Measurements from ENCODE around the gene SERPINH1. TPM values are rescaled to one million over a fixed set of nuclear protein-coding genes. Genes with fewer than 3 reads are reported as not detected.

SERPINH1 gene
- total RNA-seq, 1 experiment from 2014 or later = 51.3 TPM

DNA sequence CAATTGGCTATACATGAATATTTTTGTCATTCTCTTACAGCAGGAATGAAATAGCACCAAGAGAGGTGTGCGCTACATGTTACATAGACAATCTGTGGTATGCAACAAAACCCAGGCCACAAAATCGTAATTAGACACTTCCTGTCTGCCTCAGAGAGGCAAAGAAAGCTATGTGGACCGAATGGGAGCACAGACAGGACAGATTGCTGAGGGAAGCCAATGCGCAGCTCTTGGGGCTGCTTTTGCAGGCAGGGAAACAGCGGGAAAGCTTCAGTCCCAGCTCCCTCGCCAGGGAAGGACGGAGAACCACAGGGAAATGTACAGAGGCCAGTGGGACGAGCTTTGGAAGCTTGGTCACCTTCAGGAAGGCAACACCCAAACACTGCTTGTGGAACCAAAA, 40.9 kb downstream of the SERPINH1 start:
- in situ Hi-C loops (cut with HindIII; ENCODE audit: low pct_unique_long_range_greater_than_20kb, low sequenced_read_pairs) = no loop called here
- no peak for DNase-seq (ENCODE audit: low read depth)

DNA sequence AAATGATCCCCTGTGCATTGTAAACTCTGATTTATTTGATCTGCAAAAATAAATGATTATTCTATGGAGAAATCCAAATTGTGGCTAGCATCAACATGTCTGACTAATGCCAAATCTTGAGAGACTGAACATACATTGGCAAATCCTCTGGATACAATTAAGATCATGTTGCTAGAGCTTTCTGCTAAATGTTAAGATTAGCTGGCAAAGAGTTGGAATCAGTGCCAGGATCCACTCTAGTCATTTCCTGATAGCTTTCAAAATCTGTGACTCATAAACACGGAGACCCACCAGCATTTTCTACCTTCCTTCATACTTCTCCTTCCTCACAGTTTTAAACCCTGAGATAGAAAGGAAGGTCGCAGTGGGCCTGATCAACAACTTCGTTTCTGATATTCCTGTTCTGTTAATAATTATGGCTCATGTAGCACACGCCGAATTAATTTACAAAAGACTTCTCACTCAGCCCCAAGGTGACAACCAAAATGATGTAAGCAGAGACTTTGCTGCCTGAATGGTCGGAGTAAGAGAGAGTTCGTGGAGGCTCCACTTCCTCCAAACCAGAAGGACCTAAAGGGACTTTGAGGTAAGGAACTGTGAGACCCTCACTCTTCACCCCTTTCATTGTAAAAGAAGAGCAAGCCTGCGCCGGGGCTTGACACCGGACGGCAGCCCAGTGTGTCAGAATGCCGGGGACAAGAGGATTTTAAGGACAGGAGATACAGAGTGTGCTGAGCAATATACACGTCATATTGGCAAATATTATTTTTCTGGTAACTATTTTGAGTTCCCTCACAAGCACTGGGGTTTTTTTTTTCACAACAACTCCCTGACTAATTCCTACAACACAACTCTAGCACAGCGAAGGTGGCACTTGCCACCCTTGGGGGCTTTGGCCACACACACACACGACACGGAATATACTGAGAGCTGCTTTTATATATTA, 42.0 kb downstream of the SERPINH1 start:
- DNase-seq (ENCODE audit: low read depth) = no peak

DNA sequence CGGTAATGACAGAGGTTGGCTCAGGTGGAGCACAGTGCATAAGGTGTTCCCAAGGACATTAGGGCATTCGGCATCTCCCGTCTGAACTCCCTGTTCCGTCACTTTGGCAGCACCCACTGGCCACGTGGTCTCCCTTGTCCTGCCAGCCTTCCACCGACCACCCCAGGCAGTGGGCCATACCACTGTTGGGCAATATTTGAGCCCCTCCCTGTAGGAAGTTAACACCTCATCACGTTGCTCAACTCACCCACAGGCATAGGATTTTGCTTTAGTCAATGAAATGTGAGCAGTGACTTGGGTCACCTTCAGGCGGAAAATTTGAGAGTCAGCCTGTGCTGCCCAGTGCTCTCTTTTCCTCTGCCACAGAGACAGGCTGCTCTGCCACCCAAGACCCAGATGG, 44.0 kb downstream of the SERPINH1 start:
- no peak for DNase-seq (ENCODE audit: low read depth)
- in situ Hi-C loops (cut with HindIII; ENCODE audit: low pct_unique_long_range_greater_than_20kb, low sequenced_read_pairs) = no loop called here

More for the DNA sequence above, 42.0 kb downstream of the SERPINH1 start:
- in situ Hi-C loops (cut with HindIII; ENCODE audit: low pct_unique_long_range_greater_than_20kb, low sequenced_read_pairs) = no loop called here

GRCh38 chr11:75611823-75612222, 49.8 kb downstream of the SERPINH1 start:
- in situ Hi-C loops (cut with HindIII; ENCODE audit: low pct_unique_long_range_greater_than_20kb, low sequenced_read_pairs) = no loop called here
- no peak for DNase-seq (ENCODE audit: low read depth)

DNA sequence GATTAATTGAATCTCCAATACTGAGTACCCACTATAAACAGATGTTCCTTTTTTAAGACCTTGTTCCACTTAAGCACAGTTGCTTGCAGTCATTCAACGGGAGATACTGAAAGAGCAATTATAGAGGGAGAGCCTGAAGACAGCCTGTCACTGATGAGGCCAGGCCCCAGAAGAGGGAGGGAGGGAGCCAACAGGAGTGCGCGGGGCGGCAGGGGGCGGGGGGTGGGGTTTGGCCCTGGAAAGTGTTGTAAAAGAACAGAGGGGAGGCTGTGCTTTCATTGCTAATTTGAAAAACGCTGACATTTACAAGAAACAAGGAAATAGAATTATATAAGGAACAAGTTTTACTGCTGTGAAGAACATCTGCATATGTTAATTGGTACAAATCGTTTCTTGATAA, 53.7 kb downstream of the SERPINH1 start:
- in situ Hi-C loops (cut with HindIII; ENCODE audit: low pct_unique_long_range_greater_than_20kb, low sequenced_read_pairs) = no loop called here
- DNase-seq (ENCODE audit: low read depth) = no peak

DNA sequence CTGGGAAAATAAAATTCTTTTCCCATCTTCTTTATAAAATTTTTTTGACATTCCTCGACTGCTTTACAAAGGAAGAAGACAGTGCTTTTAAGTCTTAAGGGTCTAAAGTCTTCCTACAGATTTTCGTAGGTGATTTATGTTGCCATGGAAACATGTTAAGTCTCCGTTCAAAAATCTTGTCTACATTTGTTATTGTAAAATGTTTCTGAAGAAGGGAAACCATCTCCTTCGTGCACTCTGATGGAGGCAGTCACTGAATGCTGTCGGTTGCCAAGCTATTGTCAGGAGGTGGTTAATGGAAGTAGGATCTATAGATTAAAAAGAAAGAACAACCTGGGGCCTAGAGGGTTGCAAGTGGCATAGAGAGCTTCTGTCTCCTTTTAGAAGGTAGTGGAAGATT, 54.2 kb downstream of the SERPINH1 start:
- in situ Hi-C loops (cut with HindIII; ENCODE audit: low pct_unique_long_range_greater_than_20kb, low sequenced_read_pairs) = no loop called here
- DNase-seq (ENCODE audit: low read depth) = no peak

Other genes with a start within 250 kb of the SERPINH1 start
- 23.1 and 34.9 TPM in 2 replicates for gene ARRB1, start 210.6 kb upstream of the SERPINH1 start, total RNA-seq (2014; rRNA removed; shearing (Covaris generic); ENCODE audit: low replicate concordance)
- gene RPS3, start 162.7 kb upstream of the SERPINH1 start, total RNA-seq (2014; rRNA removed; shearing (Covaris generic); ENCODE audit: low replicate concordance) = 1,630 and 1,968 TPM in 2 replicates
- gene KLHL35, start 129.1 kb upstream of the SERPINH1 start, total RNA-seq (2014; rRNA removed; shearing (Covaris generic); ENCODE audit: low replicate concordance) = not detected in 2 replicates
- 1.6 and 2.8 TPM in 2 replicates for gene GDPD5, start 36.3 kb upstream of the SERPINH1 start, total RNA-seq (2014; rRNA removed; shearing (Covaris generic); ENCODE audit: low replicate concordance)
- not detected in 2 replicates for gene MAP6, start 106.8 kb downstream of the SERPINH1 start, total RNA-seq (2014; rRNA removed; shearing (Covaris generic); ENCODE audit: low replicate concordance)
- not detected in 2 replicates for gene MOGAT2, start 155.6 kb downstream of the SERPINH1 start, total RNA-seq (2014; rRNA removed; shearing (Covaris generic); ENCODE audit: low replicate concordance)
- gene DGAT2, start 206.5 kb downstream of the SERPINH1 start, total RNA-seq (2014; rRNA removed; shearing (Covaris generic); ENCODE audit: low replicate concordance) = 0.17 and 13.2 TPM in 2 replicates